Lower lobe of right lung (tissue), 2 donors: ENCODE results near the gene DNAJC17. TPM values are rescaled to one million over a fixed set of nuclear protein-coding genes. Genes with fewer than 3 reads are reported as not detected.

ENCODE experiments used
- ATAC-seq, 2 donors: fragments of 200-7000 bp; cut with Tn5 transposase; one replicate each; pipeline ENCODE4 v1.9.1; 2020 to 2022; ENCODE audit warnings: mild to moderate bottlenecking in 2 of 2, moderate library complexity in 2 of 2
- DNase-seq: peaks from one replicate; pipeline ENCODE4 v3.0.0-alpha.2; 2020
- H3K27ac ChIP-seq: fragments of 200-600 bp; one replicate; pipeline ENCODE4 v1.8.0; 2022
- H3K27me3 ChIP-seq: fragments of 200-600 bp; one replicate; pipeline ENCODE4 v1.8.0; 2022; ENCODE audit warnings: low read depth
- H3K36me3 ChIP-seq: fragments of 200-600 bp; one replicate; pipeline ENCODE4 v1.8.0; 2022; ENCODE audit warnings: mild to moderate bottlenecking
- H3K4me1 ChIP-seq: fragments of 200-600 bp; one replicate; pipeline ENCODE4 v1.8.0; 2022
- H3K4me3 ChIP-seq: fragments of 200-600 bp; one replicate; pipeline ENCODE4 v1.8.0; 2022; ENCODE audit warnings: mild to moderate bottlenecking
- H3K9me3 ChIP-seq: fragments of 200-600 bp; one replicate; pipeline ENCODE4 v1.8.0; 2022
- intact Hi-C: fragments of 100-400 bp; cut with DNase I; formaldehyde crosslinking; loops from one replicate; pipeline ENCODE4 v1.11.0; 2022
- total RNA-seq: library from RNA; stranded (reverse); fragmentation: NEBNext Ultra II Directional; extraction: Animal tissue kit (Norgen Biotek cat#: 25700); gene quantifications from one replicate; pipeline ENCODE4 v1.2.1, GENCODE V29; 2021
- TF ChIP-seq, protein P1 (sequence below): fragments of 200-600 bp; IDR thresholded peaks from one replicate; pipeline ENCODE4 v1.8.0; 2022; ENCODE audit warnings: antibody characterized with exemption, mild to moderate bottlenecking
- donor health status: DM: no; HTN: yes; CAD: no; lungs with severe emphysema.

Gene DNAJC17
- total RNA-seq, 1 donor from 2014 or later = 28.4 TPM

DNA sequence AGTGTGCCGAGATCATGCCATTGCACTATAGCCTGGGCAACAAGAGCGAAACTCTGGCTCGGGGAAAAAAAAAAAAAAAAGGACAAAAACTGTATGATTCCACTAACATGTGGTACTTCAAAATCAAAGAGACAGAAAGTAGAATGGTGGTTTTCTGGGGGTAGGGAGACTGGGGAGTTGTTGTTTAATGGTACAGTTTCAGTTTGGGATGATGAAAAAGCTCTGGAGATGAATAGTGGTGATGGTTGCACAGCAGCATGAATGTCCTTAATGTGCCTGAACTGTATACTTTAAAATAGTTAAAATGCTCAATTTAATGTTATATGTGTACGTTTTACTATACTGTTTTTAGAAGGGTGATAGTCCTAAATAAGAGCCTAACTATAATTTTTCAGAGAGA, 84.9 kb downstream of the DNAJC17 start:
- intact Hi-C loops = no loop called here
- Histone ChIP-seq H3K9me3 (no peaks in the 10 kb centered on the region), H3K27me3 (no peaks in the 10 kb centered on the region), H3K4me3 (no peak overlapping the region), H3K36me3 (no peaks in the 10 kb centered on the region), H3K4me1 (no peaks in the 10 kb centered on the region), H3K27ac (no peak overlapping the region)
- ATAC-seq (no peak), DNase-seq (no peak)
- TF ChIP-seq, protein P1, sequence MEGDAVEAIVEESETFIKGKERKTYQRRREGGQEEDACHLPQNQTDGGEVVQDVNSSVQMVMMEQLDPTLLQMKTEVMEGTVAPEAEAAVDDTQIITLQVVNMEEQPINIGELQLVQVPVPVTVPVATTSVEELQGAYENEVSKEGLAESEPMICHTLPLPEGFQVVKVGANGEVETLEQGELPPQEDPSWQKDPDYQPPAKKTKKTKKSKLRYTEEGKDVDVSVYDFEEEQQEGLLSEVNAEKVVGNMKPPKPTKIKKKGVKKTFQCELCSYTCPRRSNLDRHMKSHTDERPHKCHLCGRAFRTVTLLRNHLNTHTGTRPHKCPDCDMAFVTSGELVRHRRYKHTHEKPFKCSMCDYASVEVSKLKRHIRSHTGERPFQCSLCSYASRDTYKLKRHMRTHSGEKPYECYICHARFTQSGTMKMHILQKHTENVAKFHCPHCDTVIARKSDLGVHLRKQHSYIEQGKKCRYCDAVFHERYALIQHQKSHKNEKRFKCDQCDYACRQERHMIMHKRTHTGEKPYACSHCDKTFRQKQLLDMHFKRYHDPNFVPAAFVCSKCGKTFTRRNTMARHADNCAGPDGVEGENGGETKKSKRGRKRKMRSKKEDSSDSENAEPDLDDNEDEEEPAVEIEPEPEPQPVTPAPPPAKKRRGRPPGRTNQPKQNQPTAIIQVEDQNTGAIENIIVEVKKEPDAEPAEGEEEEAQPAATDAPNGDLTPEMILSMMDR = no peak

DNA sequence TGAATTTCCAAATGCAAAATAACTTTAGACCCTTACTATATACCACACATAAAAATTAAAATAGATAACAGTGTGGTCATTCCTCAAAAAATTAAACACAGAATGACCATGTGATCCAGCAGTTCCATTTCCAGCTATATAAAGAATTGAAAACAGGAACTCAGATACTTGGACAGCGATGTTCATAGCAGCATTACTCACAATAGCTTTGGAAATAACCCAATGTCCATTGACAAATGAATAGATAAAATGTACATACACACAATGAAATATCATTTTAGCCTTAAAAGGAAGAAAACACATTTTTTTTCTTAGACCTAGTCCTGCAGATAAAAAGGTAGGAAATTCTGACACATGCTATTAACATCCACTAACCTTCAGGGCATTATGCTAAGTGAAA, 85.6 kb downstream of the DNAJC17 start:
- no peak overlapping the region for H3K27ac ChIP-seq
- no peaks in the 10 kb centered on the region for H3K4me1 ChIP-seq
- H3K36me3 ChIP-seq = no peaks in the 10 kb centered on the region
- intact Hi-C loops = no loop called here
- DNase-seq = no peak
- no peak overlapping the region for H3K4me3 ChIP-seq
- no peaks in the 10 kb centered on the region for H3K27me3 ChIP-seq
- TF ChIP-seq, protein P1 = no peak
- ATAC-seq = no peak
- H3K9me3 ChIP-seq = no peaks in the 10 kb centered on the region

DNA sequence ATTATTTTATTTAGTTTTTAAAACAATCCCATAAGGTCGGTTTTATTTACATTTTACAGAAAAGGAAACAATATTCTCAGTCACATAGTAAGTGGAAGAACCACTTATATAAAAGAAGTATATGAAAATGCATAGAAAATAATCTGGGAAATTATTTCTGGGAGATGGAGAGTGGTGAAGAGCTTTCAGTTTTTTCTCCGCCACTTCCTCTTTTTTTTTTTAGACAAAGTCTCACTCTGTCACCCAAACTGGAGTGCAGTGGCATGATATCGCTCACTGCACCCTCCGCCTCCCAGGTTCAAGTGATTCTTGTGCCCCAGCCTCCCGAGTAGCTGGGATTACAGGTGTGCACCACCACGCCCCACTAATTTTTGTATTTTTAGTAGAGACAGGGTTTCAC, 91.1 kb downstream of the DNAJC17 start:
- intact Hi-C loops = no loop called here
- H3K4me1 ChIP-seq = no peaks in the 10 kb centered on the region
- no peaks in the 10 kb centered on the region for H3K9me3 ChIP-seq
- TF ChIP-seq, protein P1 = no peak
- no peaks in the 10 kb centered on the region for H3K27me3 ChIP-seq
- no peak overlapping the region for H3K4me3 ChIP-seq
- no peak overlapping the region for H3K27ac ChIP-seq
- no peaks in the 10 kb centered on the region for H3K36me3 ChIP-seq
- ATAC-seq (no peak), DNase-seq (no peak)

Other genes starting within 250 kb of the DNAJC17 start
- 24.8 TPM for gene CCDC32, start 242.4 kb downstream of the DNAJC17 start, total RNA-seq
- gene RPUSD2, start 238.2 kb downstream of the DNAJC17 start, total RNA-seq = 5.3 TPM
- gene KNL1, start 213.2 kb downstream of the DNAJC17 start, total RNA-seq = 1.5 TPM
- gene RAD51, start 112.3 kb downstream of the DNAJC17 start, total RNA-seq = 1.1 TPM
- 101 TPM for gene RMDN3, start 52.2 kb downstream of the DNAJC17 start, total RNA-seq
- 99.5 TPM for gene GCHFR, start 43.4 kb downstream of the DNAJC17 start, total RNA-seq
- gene C15orf62, start 37.5 kb downstream of the DNAJC17 start, total RNA-seq = 2.4 TPM
- gene ZFYVE19, start 384 bp downstream of the DNAJC17 start, total RNA-seq = 29.6 TPM
- 0.53 TPM for gene PPP1R14D, start 21.2 kb upstream of the DNAJC17 start, total RNA-seq
- gene SPINT1, start 36.6 kb upstream of the DNAJC17 start, total RNA-seq = 76.5 TPM
- gene RHOV, start 66.8 kb upstream of the DNAJC17 start, total RNA-seq = 1.5 TPM
- gene VPS18, start 87.0 kb upstream of the DNAJC17 start, total RNA-seq = 24.0 TPM
- gene DLL4, start 121.9 kb upstream of the DNAJC17 start, total RNA-seq = 21.3 TPM
- 1.8 TPM for gene CHAC1, start 146.0 kb upstream of the DNAJC17 start, total RNA-seq